Testis (tissue), 3 donors: ENCODE data around the gene ZNF382. TPM values are rescaled to one million over a fixed set of nuclear protein-coding genes. Genes with fewer than 3 reads are reported as not detected.

Experiments
- DNase-seq: peaks from one replicate; pipeline ENCODE4 v3.0.0-alpha.2; 2019
- H3K27ac ChIP-seq, 2 donors: fragments of 200-600 bp; sonication (generic); one replicate each; pipeline ENCODE4 v1.5.1; 2019
- H3K27me3 ChIP-seq: fragments of 200-600 bp; sonication (generic); one replicate; pipeline ENCODE4 v1.5.1; 2019
- H3K36me3 ChIP-seq: fragments of 200-600 bp; sonication (generic); one replicate; pipeline ENCODE4 v1.5.1; 2017; ENCODE audit warnings: low read depth; ENCODE audit errors: missing control alignments
- H3K4me1 ChIP-seq: fragments of 200-600 bp; sonication (generic); one replicate; pipeline ENCODE4 v1.5.1; 2019
- H3K4me3 ChIP-seq, 2 donors: fragments of 200-600 bp; sonication (generic); one replicate each; pipeline ENCODE4 v1.5.1; 2017 to 2019
- H3K9me3 ChIP-seq: fragments of 200-600 bp; sonication (generic); one replicate; pipeline ENCODE4 v1.5.1; 2017
- POLR2A ChIP-seq: fragments of 450-650 bp; IDR thresholded peaks from one replicate; pipeline ENCODE4 v1.6.1; 2017; ENCODE audit warnings: antibody characterized with exemption, mild to moderate bottlenecking, moderate library complexity
- WGBS, 2 donors: methylation state at CpG; one replicate each; pipeline ENCODE4 v1.1.5; 2018; 5-methylcytosine and 5-hydroxymethylcytosine counted together
- intact Hi-C: fragments of 100-400 bp; cut with DNase I; formaldehyde crosslinking; loops from one replicate; pipeline ENCODE4 v1.15.1; 2023; ENCODE audit warnings: low total_unique reads
- polyA plus RNA-seq: library from polyadenylated mRNA; stranded (reverse); fragments of 350-450 nt; fragmentation: Illumina TruSeq; extraction: RNeasy Lipid Tissue Mini Kit (QIAGEN cat#74804); gene quantifications from one replicate; pipeline ENCODE4 v1.2.3, GENCODE V29; 2014; ENCODE audit warnings: low read depth, low replicate concordance; ENCODE audit not compliant: insufficient read depth
- total RNA-seq, 2 donors: library from RNA; depleted of rRNA; stranded (reverse); fragments of >200 nt; gene quantifications; one replicate each; pipeline ENCODE4 v1.2.3, GENCODE V29; 2016
- TF ChIP-seq, protein P1 (sequence below), 3 experiments: fragments of 450-650 bp in 2 of 3; fragments of 200-600 bp in 1 of 3; sonication (generic) in 1 of 3; IDR thresholded peaks; one replicate each; pipeline ENCODE4 v1.5.1; 2016 to 2019; ENCODE audit warnings: antibody characterized with exemption in 3 of 3, mild to moderate bottlenecking in 2 of 3, moderate library complexity in 1 of 3

The ZNF382 gene
- total and polyA plus RNA-seq, 3 donors from 2014 or later, result 5.9 to 26.8 (median 21.7) TPM

DNA sequence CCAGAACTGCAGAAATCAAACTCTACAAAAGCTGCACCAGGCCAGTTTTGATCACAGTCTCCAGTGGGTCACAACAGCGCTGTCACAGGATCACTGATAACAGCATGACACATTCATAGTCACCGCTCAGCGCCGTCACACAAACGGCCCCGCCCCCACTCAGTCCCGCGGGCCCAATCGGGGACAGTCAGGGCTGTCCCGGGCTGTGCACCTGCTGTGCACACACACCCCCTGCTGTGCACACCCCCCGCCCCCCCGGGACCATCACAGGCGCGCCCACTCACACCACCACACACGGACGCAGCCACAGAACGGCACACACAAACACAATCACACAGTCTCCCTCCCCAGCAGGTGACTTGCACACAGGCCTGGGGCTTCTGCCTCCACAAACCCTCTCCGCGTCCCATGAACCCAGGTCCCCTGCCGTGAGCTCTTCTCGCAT, 435 bp upstream of the ZNF382 start:
- Histone ChIP-seq H3K27ac (peak overlapping the region; percentile 80 to 86), H3K9me3 (no peaks in the 10 kb centered on the region), H3K4me3 (peak overlapping the region; percentile 84), H3K36me3 (no peaks in the 10 kb centered on the region), H3K4me1 (no peaks in the 10 kb centered on the region), H3K27me3 (no peaks in the 10 kb centered on the region)
- TF ChIP-seq, protein P1, sequence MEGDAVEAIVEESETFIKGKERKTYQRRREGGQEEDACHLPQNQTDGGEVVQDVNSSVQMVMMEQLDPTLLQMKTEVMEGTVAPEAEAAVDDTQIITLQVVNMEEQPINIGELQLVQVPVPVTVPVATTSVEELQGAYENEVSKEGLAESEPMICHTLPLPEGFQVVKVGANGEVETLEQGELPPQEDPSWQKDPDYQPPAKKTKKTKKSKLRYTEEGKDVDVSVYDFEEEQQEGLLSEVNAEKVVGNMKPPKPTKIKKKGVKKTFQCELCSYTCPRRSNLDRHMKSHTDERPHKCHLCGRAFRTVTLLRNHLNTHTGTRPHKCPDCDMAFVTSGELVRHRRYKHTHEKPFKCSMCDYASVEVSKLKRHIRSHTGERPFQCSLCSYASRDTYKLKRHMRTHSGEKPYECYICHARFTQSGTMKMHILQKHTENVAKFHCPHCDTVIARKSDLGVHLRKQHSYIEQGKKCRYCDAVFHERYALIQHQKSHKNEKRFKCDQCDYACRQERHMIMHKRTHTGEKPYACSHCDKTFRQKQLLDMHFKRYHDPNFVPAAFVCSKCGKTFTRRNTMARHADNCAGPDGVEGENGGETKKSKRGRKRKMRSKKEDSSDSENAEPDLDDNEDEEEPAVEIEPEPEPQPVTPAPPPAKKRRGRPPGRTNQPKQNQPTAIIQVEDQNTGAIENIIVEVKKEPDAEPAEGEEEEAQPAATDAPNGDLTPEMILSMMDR (IDR thresholded peaks at IDR 0.05), result no peak
- no peak for TF ChIP-seq POLR2A
- intact Hi-C loops, result no loop called here
- DNase-seq, result peak; percentile 80
- 0% methylated on average over 21 of the region's 21 CpGs; no CpG with 5 or more reads in 1 of the 2 donors for WGBS, 2 donors

DNA sequence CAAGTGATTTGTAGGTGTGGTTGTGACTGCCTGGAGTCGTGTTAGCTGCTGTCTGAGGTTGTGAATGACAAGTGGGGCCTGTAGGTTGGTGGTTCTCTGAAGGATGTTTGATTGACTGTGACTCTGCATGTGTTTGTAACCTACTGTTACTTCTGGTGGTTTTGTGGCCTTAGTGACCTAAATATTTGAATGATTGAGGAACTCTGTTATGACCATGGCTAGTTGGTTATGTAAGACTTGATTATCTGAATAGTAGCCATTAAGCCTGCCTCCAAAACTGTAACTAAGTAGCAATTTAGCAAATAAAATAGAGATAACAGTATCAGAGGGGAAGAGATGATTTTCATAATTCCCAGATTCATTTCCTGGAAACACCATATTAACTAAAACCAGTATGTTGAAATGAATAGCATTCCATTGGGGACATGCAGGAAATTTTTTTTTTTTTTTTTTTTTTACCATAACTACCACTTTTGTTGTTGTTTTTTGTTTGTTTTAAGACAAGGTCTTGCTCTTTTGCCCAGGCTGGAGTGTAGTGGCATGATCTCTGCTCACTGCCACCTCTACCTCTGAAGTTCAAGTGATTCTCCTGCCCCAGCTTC, 865 bp downstream of the ZNF382 start:
- no peak for DNase-seq
- intact Hi-C loops, result no loop called here
- 7 to 8% methylated on average over 1 of the region's 1 CpG for WGBS, 2 donors
- Histone ChIP-seq H3K27ac (peak overlapping the region; percentile 80 to 86), H3K4me3 (peak overlapping the region; percentile 84), H3K4me1 (no peaks in the 10 kb centered on the region), H3K36me3 (no peaks in the 10 kb centered on the region), H3K9me3 (no peaks in the 10 kb centered on the region), H3K27me3 (no peaks in the 10 kb centered on the region)
- TF ChIP-seq, protein P1 (IDR thresholded peaks at IDR 0.05), result no peak
- no peak for TF ChIP-seq POLR2A

DNA sequence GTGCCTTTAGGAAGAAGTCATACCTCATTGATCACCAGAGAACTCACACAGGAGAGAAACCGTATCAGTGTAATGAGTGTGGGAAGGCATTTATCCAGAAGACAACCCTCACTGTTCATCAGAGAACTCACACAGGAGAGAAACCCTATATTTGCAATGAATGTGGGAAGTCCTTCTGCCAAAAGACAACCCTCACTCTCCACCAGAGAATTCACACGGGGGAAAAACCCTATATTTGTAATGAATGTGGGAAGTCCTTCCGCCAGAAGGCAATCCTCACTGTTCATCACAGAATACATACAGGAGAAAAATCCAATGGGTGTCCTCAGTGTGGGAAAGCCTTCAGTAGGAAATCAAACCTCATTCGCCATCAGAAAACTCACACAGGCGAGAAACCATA, 21.9 kb downstream of the ZNF382 start:
- intact Hi-C loops, result no loop called here
- Histone ChIP-seq H3K4me3 (no peak overlapping the region), H3K9me3 (no peaks in the 10 kb centered on the region), H3K4me1 (no peaks in the 10 kb centered on the region), H3K27me3 (no peaks in the 10 kb centered on the region), H3K27ac (no peak overlapping the region), H3K36me3 (no peaks in the 10 kb centered on the region)
- TF ChIP-seq, protein P1 (IDR thresholded peaks at IDR 0.05), result no peak
- no peak for TF ChIP-seq POLR2A
- 90 to 98% methylated on average over 5 of the region's 5 CpGs for WGBS, 2 donors
- no peak for DNase-seq

DNA sequence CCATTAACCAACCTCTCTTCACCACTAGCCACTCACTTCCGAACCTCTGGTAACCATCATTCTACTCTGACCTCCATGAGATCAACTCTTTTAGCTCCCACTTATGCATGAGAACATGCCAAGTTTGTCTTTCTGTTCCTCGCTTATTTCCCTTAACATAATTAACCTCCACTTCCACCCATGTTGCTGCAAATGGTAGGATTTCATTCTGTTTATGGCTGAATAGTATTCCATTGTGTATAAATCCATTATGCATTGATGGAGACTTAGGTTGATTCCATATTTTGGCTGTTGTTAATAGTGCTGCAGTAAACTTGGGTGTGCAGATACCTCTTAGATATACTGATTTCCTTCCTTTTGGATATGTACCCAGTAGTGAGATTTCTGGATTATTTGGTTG, 30.2 kb downstream of the ZNF382 start:
- Histone ChIP-seq H3K4me3 (no peak overlapping the region), H3K27ac (no peak overlapping the region), H3K4me1 (no peaks in the 10 kb centered on the region), H3K27me3 (no peaks in the 10 kb centered on the region), H3K36me3 (no peaks in the 10 kb centered on the region), H3K9me3 (no peaks in the 10 kb centered on the region)
- TF ChIP-seq, protein P1 (IDR thresholded peaks at IDR 0.05), result no peak
- no peak for TF ChIP-seq POLR2A
- 82 to 98% methylated on average over 2 of the region's 2 CpGs for WGBS, 2 donors
- DNase-seq, result no peak
- intact Hi-C loops, result no loop called here
